ENCODE data around the gene NEFH.
"Not testable (repeated sequence)": the region's sequence is repeated elsewhere in the genome, so short reads cannot be mapped to it uniquely, and the experiment has no call there.

The NEFH gene

DNA sequence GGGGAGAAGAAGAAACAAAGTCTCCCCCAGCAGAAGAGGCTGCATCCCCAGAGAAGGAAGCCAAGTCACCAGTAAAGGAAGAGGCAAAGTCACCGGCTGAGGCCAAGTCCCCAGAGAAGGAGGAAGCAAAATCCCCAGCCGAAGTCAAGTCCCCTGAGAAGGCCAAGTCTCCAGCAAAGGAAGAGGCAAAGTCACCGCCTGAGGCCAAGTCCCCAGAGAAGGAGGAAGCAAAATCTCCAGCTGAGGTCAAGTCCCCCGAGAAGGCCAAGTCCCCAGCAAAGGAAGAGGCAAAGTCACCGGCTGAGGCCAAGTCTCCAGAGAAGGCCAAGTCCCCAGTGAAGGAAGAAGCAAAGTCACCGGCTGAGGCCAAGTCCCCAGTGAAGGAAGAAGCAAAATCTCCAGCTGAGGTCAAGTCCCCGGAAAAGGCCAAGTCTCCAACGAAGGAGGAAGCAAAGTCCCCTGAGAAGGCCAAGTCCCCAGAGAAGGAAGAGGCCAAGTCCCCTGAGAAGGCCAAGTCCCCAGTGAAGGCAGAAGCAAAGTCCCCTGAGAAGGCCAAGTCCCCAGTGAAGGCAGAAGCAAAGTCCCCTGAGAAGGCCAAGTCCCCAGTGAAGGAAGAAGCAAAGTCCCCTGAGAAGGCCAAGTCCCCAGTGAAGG is 9.2 kb downstream of the NEFH start:
- H3K9me3 ChIP-seq (ENCODE audit: low read length); H3K36me3 ChIP-seq (ENCODE audit: insufficient read depth, low read length); H3K4me1 ChIP-seq (ENCODE audit: insufficient read depth, low read length); H2AFZ ChIP-seq (ENCODE audit: low read depth, low read length); H3K27me3 ChIP-seq (ENCODE audit: insufficient read depth, low read length); H3K4me3 ChIP-seq (ENCODE audit: low read length): not testable (repeated sequence)

DNA sequence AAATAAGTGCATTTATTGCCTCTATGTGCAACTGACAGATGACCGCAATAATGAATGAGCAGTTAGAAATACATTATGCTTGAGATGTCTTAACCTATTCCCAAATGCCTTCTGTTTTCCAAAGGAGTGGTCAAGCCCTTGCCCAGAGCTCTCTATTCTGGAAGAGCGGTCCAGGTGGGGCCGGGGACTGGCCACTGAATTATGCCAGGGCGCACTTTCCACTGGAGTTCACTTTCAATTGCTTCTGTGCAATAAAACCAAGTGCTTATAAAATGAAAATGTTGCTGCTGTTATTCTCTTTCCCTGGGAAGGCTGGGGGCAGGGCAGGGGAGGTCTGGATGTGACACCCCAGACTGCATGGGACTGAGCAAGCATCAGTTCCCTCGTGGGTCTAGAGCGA is 11.0 kb downstream of the NEFH start:
- no peaks in the 10 kb centered on the region for H3K4me1 ChIP-seq (ENCODE audit: insufficient read depth, low read length)

DNA sequence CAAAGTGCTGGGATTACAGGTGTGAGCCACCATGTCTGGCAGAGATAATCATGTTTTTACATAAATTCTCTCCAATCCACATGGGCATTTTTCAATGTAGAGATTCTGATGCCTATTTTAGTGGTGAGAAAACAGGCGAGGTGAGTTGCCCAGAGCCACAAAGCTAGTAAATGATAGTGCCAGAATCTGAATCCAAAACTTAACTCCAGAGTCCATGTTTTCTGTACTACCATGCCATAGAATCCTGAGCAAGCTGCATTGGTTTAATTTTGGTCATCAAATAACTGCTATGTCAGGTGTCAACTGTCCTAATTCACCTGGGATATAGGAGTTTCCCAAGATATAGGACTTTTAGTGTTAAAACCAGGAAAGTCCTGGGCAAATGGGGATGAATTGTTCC is 13.6 kb downstream of the NEFH start:
- H3K9me3 ChIP-seq (ENCODE audit: low read length): peaks cover 7% of the 10 kb centered on the region
- H3K36me3 ChIP-seq (ENCODE audit: insufficient read depth, low read length): no peaks in the 10 kb centered on the region
- H3K4me1 ChIP-seq (ENCODE audit: insufficient read depth, low read length): no peaks in the 10 kb centered on the region
- no peak overlapping the region for H2AFZ ChIP-seq (ENCODE audit: low read depth, low read length)
- no peak overlapping the region for H3K4me3 ChIP-seq (ENCODE audit: low read length)
- H3K27me3 ChIP-seq (ENCODE audit: insufficient read depth, low read length): no peaks in the 10 kb centered on the region

More for the DNA sequence above, 11.0 kb downstream of the NEFH start:
- Histone ChIP-seq H3K9me3 (ENCODE audit: low read length) (peaks cover 7% of the 10 kb centered on the region), H3K4me3 (ENCODE audit: low read length) (no peak overlapping the region), H2AFZ (ENCODE audit: low read depth, low read length) (no peak overlapping the region), H3K27me3 (ENCODE audit: insufficient read depth, low read length) (no peaks in the 10 kb centered on the region), H3K36me3 (ENCODE audit: insufficient read depth, low read length) (no peaks in the 10 kb centered on the region)

DNA sequence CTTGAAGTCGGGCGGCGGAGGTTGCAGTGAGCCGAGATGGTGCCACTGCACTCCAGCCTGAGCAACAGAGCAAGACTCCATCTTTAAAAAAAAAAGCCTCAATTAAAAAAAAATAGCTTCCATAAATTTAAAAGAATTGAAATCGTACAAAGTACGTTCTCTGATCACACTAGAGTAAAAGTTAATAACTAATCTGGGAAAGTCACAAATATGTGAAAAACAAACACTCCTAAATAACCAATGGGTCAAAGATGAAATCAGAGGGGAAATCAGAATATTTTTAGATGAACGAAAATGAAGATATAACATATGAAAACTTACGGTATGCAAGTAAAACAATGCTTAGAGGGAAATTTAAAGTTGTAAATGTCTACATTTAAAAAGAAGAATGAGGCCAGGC is 19.8 kb downstream of the NEFH start:
- Histone ChIP-seq H3K9me3 (ENCODE audit: low read length) (peaks cover under 1% of the 10 kb centered on the region), H3K27me3 (ENCODE audit: insufficient read depth, low read length) (no peaks in the 10 kb centered on the region), H2AFZ (ENCODE audit: low read depth, low read length) (no peak overlapping the region), H3K4me3 (ENCODE audit: low read length) (no peak overlapping the region), H3K36me3 (ENCODE audit: insufficient read depth, low read length) (peaks cover 16% of the 10 kb centered on the region), H3K4me1 (ENCODE audit: insufficient read depth, low read length) (no peaks in the 10 kb centered on the region)

DNA sequence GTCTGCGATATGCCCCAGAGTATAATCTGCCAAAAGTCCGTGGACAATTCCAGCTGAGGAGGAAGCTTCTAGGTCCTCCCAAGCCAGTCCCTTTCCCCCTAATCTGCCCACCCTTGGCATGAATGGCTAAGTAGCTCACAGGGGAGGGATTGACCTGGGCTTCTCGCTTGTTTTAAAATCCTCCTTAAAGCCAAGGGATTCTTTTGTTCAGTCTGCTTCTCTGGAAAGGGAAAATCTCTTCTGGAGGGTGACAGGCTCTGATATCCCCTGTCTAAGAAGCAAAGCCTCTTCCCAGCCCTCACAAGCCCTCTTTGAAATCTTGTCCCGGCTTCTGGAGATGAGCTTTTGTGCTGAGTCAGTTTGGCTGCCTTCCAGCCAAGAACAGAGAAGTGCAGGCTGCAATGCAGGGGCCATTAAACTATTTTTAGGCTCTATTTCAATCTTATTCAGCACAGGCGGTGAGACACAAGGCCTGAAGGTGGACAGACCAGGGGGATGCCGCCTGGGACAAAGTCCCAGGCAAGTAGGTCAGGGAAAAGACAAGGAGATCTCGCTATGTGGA is 23.9 kb downstream of the NEFH start:
- no peak overlapping the region for H2AFZ ChIP-seq (ENCODE audit: low read depth, low read length)
- no peaks in the 10 kb centered on the region for H3K9me3 ChIP-seq (ENCODE audit: low read length)
- H3K36me3 ChIP-seq (ENCODE audit: insufficient read depth, low read length): peaks cover 40% of the 10 kb centered on the region
- no peaks in the 10 kb centered on the region for H3K27me3 ChIP-seq (ENCODE audit: insufficient read depth, low read length)
- no peaks in the 10 kb centered on the region for H3K4me1 ChIP-seq (ENCODE audit: insufficient read depth, low read length)
- no peak overlapping the region for H3K4me3 ChIP-seq (ENCODE audit: low read length)

DNA sequence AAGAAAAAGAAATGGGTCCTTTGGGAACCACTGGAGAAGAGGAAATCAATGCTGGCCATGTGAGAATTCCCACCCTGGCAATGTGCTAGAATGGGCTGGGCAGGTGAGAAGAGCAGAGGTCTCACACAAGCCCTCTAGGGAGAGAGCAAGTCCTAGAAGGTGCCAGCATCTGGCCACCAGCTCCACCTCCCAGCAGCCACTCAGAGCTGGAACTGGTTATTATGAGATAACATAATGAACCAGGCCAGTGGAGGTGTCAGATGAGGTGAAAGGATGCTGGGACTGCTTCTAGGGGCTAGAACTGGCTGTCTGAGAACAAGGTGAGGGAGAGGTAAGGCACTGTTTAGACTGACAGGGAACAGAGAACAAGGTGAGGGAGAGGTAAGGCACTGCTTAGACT is 29.3 kb downstream of the NEFH start:
- Histone ChIP-seq H3K36me3 (ENCODE audit: insufficient read depth, low read length) (peaks cover 67% of the 10 kb centered on the region), H2AFZ (ENCODE audit: low read depth, low read length) (no peak overlapping the region), H3K4me3 (ENCODE audit: low read length) (no peak overlapping the region), H3K27me3 (ENCODE audit: insufficient read depth, low read length) (no peaks in the 10 kb centered on the region), H3K4me1 (ENCODE audit: insufficient read depth, low read length) (no peaks in the 10 kb centered on the region), H3K9me3 (ENCODE audit: low read length) (no peaks in the 10 kb centered on the region)

DNA sequence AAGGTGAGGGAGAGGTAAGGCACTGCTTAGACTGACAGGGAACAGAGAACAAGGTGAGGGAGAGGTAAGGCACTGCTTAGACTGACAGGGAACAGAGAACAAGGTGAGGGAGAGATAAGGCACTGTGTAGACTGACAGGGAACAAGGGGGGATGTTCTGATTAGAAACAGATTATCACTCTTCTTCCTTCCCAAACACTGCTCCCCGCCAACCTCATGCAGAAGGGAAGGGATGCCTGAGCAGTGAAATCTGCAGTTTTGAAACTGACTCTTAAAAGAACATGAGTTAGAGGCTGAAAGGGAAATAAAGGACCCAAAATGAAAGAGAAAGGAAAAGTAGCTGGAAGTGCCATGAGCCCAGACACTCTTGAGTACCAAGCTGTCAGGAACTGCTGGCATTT is 29.8 kb downstream of the NEFH start:
- no peaks in the 10 kb centered on the region for H3K4me1 ChIP-seq (ENCODE audit: insufficient read depth, low read length)
- peaks cover 67% of the 10 kb centered on the region for H3K36me3 ChIP-seq (ENCODE audit: insufficient read depth, low read length)
- no peaks in the 10 kb centered on the region for H3K9me3 ChIP-seq (ENCODE audit: low read length)
- no peak overlapping the region for H2AFZ ChIP-seq (ENCODE audit: low read depth, low read length)
- no peak overlapping the region for H3K4me3 ChIP-seq (ENCODE audit: low read length)
- H3K27me3 ChIP-seq (ENCODE audit: insufficient read depth, low read length): no peaks in the 10 kb centered on the region

DNA sequence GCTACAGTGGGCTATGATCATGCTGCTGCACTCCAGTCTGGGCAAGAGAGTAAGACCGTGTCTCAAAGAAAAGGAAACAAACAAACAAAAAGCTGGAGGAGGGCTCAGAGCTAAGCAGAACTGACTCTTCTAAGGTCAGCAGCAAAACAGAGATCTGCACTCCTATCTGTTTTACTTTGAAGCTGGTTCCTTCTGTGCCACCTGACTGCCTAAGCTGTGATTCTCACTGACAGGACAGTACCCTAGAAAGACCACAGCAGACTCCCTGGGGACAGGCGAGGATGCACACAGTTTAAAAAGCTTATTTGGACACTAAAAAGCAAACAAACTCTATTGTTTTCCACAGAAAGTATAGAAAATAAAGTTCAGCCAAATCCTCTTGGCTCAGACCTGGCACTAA is 30.5 kb downstream of the NEFH start:
- H3K27me3 ChIP-seq (ENCODE audit: insufficient read depth, low read length): no peaks in the 10 kb centered on the region
- H3K36me3 ChIP-seq (ENCODE audit: insufficient read depth, low read length): peaks cover 71% of the 10 kb centered on the region
- H3K4me3 ChIP-seq (ENCODE audit: low read length): no peak overlapping the region
- H2AFZ ChIP-seq (ENCODE audit: low read depth, low read length): no peak overlapping the region
- no peaks in the 10 kb centered on the region for H3K9me3 ChIP-seq (ENCODE audit: low read length)
- H3K4me1 ChIP-seq (ENCODE audit: insufficient read depth, low read length): no peaks in the 10 kb centered on the region

DNA sequence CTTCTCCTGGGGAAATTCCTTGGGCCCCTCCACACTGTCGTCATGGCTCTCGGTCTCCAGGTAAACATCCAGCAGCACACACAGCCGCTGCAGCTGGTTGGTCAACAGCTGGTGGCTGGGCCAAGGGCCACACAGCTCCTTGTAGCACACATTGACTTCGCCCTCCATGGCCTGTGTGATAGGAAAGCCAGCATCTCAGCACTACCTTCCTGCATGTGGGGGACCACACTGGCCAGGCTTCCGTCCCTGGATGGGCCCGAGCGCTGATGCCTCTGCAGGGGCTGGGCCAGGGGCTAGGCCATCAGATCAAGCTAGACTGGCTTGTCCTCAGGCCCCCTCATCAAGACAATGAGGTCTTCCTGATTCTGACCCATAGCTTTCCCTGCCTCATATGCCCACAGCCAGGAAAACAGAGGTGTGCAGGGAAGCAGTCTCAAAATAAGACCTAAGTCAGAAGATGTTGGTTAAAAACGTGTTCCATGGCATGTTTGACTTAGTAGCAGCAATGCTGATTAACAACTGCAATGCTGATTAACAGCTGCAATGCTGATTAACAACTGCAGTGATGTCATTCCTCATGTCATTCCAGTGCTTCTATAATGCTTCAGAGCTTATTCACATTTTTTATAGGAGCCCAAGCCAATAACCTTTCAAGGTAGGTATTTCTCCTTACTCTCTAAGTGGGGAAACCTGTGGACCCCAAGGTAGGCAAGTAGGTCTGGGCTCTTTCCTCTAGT is 31.3 kb downstream of the NEFH start:
- H3K4me3 ChIP-seq (ENCODE audit: low read length): no peak overlapping the region
- H3K27me3 ChIP-seq (ENCODE audit: insufficient read depth, low read length): no peaks in the 10 kb centered on the region
- H3K36me3 ChIP-seq (ENCODE audit: insufficient read depth, low read length): peaks cover 78% of the 10 kb centered on the region
- no peaks in the 10 kb centered on the region for H3K9me3 ChIP-seq (ENCODE audit: low read length)
- no peak overlapping the region for H2AFZ ChIP-seq (ENCODE audit: low read depth, low read length)
- no peaks in the 10 kb centered on the region for H3K4me1 ChIP-seq (ENCODE audit: insufficient read depth, low read length)

DNA sequence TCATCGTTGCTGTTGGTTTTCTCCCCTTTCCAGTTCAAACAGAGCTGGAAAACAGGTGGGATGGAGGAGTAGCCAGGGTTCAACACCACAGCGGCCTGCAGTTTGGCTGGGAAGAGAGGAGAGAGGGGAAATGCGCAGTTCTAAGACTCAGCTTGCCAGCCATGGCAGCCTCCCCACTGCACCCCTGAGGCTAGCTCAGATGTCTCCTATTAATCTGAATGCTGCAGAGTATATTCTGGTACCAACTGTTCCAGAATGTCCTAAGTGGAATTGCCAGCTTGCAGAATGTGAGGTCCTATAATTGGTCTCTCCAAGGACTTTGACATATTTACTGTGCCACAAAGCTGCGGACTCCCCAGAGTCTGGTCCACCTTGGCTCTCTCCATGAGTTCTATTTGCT is 32.0 kb downstream of the NEFH start:
- H3K9me3 ChIP-seq (ENCODE audit: low read length): no peaks in the 10 kb centered on the region
- peaks cover 78% of the 10 kb centered on the region for H3K36me3 ChIP-seq (ENCODE audit: insufficient read depth, low read length)
- no peaks in the 10 kb centered on the region for H3K27me3 ChIP-seq (ENCODE audit: insufficient read depth, low read length)
- H3K4me1 ChIP-seq (ENCODE audit: insufficient read depth, low read length): no peaks in the 10 kb centered on the region
- H3K4me3 ChIP-seq (ENCODE audit: low read length): no peak overlapping the region
- H2AFZ ChIP-seq (ENCODE audit: low read depth, low read length): no peak overlapping the region

DNA sequence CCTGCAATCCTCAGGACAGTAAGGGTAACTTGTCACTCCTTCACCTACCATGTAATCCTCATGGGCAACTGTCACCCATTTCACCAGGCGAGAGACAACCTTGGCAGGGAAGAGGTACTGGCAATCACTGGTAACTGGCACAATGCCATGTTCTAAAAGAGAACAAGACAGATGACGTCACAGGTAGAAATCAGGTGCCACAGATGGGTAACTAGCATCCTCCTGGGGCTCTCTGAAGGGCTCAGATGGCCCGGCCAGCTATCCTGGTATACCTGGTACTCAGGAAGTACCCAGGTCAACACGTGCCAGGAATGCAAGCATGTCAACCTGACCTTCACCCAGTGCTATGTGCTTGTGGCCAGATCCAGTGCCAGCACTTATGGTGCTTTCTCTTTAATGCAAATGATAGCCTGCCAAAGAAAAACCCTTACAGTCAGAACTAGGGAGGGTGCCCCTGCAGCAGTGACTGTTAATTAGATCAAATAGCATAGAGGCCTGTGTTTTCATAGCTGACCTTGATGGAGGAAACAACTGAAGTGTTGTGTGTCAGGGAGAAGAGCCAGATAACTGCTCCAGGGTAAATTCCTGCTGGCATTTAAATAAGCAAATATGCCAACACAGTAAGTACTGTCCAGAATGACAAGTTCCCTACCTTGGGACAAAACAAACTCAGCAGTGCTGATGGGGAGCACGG is 37.3 kb downstream of the NEFH start:
- no peaks in the 10 kb centered on the region for H3K4me1 ChIP-seq (ENCODE audit: insufficient read depth, low read length)
- no peaks in the 10 kb centered on the region for H3K9me3 ChIP-seq (ENCODE audit: low read length)
- peaks cover 72% of the 10 kb centered on the region for H3K36me3 ChIP-seq (ENCODE audit: insufficient read depth, low read length)
- H3K27me3 ChIP-seq (ENCODE audit: insufficient read depth, low read length): no peaks in the 10 kb centered on the region
- H2AFZ ChIP-seq (ENCODE audit: low read depth, low read length): no peak overlapping the region
- no peak overlapping the region for H3K4me3 ChIP-seq (ENCODE audit: low read length)

DNA sequence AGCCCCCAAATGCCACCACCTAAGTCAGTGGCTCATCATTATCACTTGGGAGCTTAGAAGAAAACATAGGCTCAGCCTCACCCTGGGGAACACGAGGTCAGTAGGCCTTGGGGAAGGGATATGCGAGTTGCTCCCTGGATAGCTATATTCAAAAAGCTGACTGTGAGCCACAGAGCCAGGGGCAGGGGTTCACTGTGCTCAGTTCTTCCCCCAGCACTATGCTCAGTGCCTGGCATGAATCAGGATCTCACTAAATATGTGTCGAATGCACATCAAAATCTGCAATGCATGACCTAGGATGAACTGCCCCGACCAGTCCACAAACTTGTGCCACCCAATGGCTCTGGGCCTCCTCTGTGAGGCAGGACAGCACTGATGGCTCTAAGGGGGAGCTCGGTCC is 38.4 kb downstream of the NEFH start:
- H3K9me3 ChIP-seq (ENCODE audit: low read length): no peaks in the 10 kb centered on the region
- H3K4me3 ChIP-seq (ENCODE audit: low read length): no peak overlapping the region
- H3K36me3 ChIP-seq (ENCODE audit: insufficient read depth, low read length): peaks cover 69% of the 10 kb centered on the region
- H2AFZ ChIP-seq (ENCODE audit: low read depth, low read length): no peak overlapping the region
- H3K27me3 ChIP-seq (ENCODE audit: insufficient read depth, low read length): no peaks in the 10 kb centered on the region
- no peaks in the 10 kb centered on the region for H3K4me1 ChIP-seq (ENCODE audit: insufficient read depth, low read length)

DNA sequence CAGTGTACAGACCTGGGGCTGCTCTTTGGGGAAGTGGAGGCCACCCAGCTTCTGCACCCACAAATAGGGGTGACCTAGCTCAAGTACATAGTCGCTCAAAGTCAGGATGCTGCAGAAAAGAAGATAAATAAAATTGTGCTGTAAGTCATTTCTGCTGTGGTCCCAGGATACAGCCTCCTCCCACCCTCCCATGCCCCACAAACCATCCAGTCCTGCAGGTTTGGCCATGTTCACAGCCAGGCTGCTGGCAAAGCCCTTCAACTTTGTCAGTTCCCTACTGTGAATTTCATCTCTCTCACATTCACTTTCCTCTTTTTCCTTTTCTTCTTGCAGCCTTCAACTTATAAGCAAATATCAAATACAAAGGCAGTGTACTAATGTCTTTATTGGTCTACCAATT is 40.0 kb downstream of the NEFH start:
- Histone ChIP-seq H3K27me3 (ENCODE audit: insufficient read depth, low read length) (no peaks in the 10 kb centered on the region), H3K9me3 (ENCODE audit: low read length) (no peaks in the 10 kb centered on the region), H2AFZ (ENCODE audit: low read depth, low read length) (no peak overlapping the region), H3K4me1 (ENCODE audit: insufficient read depth, low read length) (no peaks in the 10 kb centered on the region), H3K36me3 (ENCODE audit: insufficient read depth, low read length) (peaks cover 82% of the 10 kb centered on the region), H3K4me3 (ENCODE audit: low read length) (no peak overlapping the region)

Measured in neuron (in vitro differentiated cells).